Activated naive CD8-positive, alpha-beta T cell treated with anti-CD3 and anti-CD28 coated beads, Interleukin-2, amount 50 U/mL, for 24 hours (primary cell): Measurements from ENCODE around the gene DNAH8.

Experiments used
- ATAC-seq: fragments of 150-1000 bp; cut with Tn5 transposase; one replicate; pipeline ENCODE4 v1.10.0; 2021
- DNase-seq: peaks from one replicate; pipeline ENCODE4 v3.0.0; 2021
- H3K27ac Mint-ChIP-seq: one replicate; pipeline ENCODE4 v1.8.0; 2021; ENCODE audit warnings: mild to moderate bottlenecking, mixed read lengths
- H3K27me3 Mint-ChIP-seq: one replicate; pipeline ENCODE4 v1.8.0; 2021; ENCODE audit warnings: mixed read lengths
- H3K36me3 Mint-ChIP-seq: one replicate; pipeline ENCODE4 v1.8.0; 2021; ENCODE audit warnings: low read depth, mixed read lengths
- H3K4me1 Mint-ChIP-seq: one replicate; pipeline ENCODE4 v1.8.0; 2021; ENCODE audit warnings: mixed read lengths
- H3K4me3 Mint-ChIP-seq: one replicate; pipeline ENCODE4 v1.8.0; 2021; ENCODE audit warnings: mild to moderate bottlenecking, moderate library complexity, mixed read lengths
- H3K9me3 Mint-ChIP-seq: one replicate; pipeline ENCODE4 v1.8.0; 2021; ENCODE audit warnings: mixed read lengths

Gene DNAH8

GRCh38 chr6:38715016-38715689, at the start of gene DNAH8:
TSS of gene DNAH8 (plus strand) at chr6:38715311. CDS start at chr6:38722810, 7,499 bp downstream.
- peak; percentile 23 for DNase-seq
- H3K4me1 Mint-ChIP-seq: peaks cover 27% of the 10 kb centered on the region
- no peaks in the 10 kb centered on the region for H3K9me3 Mint-ChIP-seq
- H3K27me3 Mint-ChIP-seq: peaks cover 33% of the 10 kb centered on the region
- H3K36me3 Mint-ChIP-seq: no peaks in the 10 kb centered on the region
- peak; percentile 45 for ATAC-seq
- peak within 1 kb of the TSS; percentile 72 for H3K27ac Mint-ChIP-seq
- peak within 1 kb of the TSS; percentile 61 for H3K4me3 Mint-ChIP-seq

DNA sequence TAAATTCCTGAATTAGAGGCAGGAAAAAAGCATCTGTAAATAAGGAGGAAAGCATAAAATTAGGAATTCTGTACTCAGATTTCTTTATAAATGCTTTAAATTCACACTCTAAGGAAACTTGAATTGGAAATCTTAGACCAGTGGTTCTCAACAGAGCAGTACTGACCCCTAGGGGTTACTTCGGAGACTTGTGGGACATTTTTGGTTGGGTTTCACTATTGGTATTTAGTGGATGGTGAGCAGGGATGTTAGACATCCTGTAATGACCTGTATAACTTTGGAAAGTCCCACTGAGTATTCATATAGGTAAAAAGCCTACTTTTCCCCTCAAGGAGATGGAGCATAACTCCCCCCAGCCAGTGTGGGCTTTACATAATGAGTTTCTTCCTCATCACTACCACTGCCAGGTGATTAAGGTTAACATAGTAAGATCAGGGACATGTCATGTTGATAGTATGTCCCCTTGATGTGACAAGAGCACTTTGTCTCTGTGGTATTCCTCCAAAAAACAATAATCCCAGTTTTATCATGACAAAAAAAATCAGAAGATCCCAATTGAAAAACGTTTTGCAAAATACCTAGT, 43.1 kb upstream of the DNAH8 start:
- Mint-ChIP-seq H3K9me3 (peaks cover 3% of the 10 kb centered on the region), H3K4me3 (no peak overlapping the region), H3K36me3 (peaks cover 33% of the 10 kb centered on the region), H3K27ac (peak overlapping the region; percentile 72), H3K4me1 (peaks cover 39% of the 10 kb centered on the region), H3K27me3 (no peaks in the 10 kb centered on the region)
- peak; percentile 75 for ATAC-seq
- peak; percentile 11 for DNase-seq

- Mint-ChIP-seq H3K9me3 (peaks cover 3% of the 10 kb centered on the region), H3K27me3 (no peaks in the 10 kb centered on the region), H3K4me3 (no peak overlapping the region), H3K36me3 (peaks cover 38% of the 10 kb centered on the region), H3K4me1 (peaks cover 47% of the 10 kb centered on the region), H3K27ac (peak overlapping the region; percentile 75)
- DNase-seq (peak; percentile 27), ATAC-seq (peak; percentile 72)
These were observed 41.5 kb upstream of the DNAH8 start for GRCh38 chr6:38673397-38674165.

DNA sequence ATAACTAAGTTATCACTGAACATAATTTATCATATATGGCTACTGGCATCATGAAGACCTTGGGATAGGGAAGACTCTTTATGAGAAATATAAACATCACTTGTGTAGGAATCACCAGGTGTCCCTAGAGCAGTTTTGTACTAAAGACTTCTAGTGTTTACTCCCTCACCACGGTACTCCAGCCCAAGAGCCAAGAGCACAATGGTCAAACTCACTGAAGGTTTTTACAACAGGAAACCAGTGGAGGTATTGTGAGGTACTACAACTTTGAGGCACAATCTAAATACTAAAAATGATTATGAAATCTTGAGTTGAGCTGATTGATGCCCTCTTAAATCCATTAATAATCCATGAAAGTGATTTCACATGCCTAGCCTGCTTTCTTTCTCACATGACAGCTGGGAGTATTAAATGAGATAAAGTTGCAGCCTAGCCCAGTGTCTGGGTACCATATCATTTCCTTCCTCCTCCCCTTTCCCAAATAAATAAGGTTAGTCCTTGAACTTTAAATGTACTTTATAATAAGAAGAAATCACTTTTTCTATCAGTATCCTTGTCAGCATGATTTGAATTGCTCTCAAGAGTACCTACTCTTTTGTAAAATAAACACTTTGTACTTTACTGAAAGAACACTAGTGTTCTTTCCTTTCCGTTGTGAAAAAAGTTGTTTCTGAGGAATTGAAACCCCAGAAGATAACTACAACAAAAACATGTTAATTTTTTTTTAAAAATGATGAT, 38.7 kb upstream of the DNAH8 start:
- Mint-ChIP-seq H3K4me1 (peaks cover 47% of the 10 kb centered on the region), H3K27ac (peak overlapping the region; percentile 5), H3K4me3 (no peak overlapping the region), H3K36me3 (peaks cover 51% of the 10 kb centered on the region), H3K27me3 (no peaks in the 10 kb centered on the region), H3K9me3 (peaks cover 3% of the 10 kb centered on the region)
- DNase-seq (no peak), ATAC-seq (no peak)

DNA sequence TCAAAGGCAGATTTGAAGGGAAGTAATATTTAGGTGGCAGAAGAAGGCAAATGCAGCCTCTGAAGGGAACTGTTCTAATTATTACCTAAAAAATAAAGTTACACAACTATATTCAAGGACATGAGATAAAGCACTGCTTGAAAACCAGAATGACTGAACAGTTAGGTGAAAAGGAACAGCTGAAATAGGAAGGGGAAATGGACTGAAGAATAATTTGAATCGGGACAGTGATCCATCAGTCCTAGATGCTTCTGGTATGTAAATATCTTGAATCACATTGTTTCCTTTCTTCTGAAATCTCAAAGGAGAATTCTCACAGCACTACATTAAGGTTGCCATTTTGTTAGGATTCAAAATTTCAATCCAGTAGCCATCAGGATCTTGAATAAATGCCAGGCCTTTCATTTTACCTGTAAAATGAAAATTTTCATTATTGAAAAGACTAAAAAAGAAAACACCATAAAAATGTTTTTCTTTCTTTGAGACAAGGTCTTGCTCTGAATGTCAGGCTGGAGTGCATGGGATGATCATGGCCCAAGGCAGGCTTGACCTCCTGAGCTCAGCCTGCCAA, 38.1 kb upstream of the DNAH8 start:
- Mint-ChIP-seq H3K4me3 (no peak overlapping the region), H3K4me1 (peaks cover 45% of the 10 kb centered on the region), H3K27ac (peak overlapping the region; percentile 44), H3K36me3 (peaks cover 56% of the 10 kb centered on the region), H3K9me3 (peaks cover 3% of the 10 kb centered on the region), H3K27me3 (no peaks in the 10 kb centered on the region)
- DNase-seq (no peak), ATAC-seq (no peak)

- DNase-seq (no peak), ATAC-seq (no peak)
- Mint-ChIP-seq H3K4me3 (no peak overlapping the region), H3K9me3 (peaks cover 3% of the 10 kb centered on the region), H3K36me3 (peaks cover 65% of the 10 kb centered on the region), H3K4me1 (peaks cover 37% of the 10 kb centered on the region), H3K27ac (peak overlapping the region; percentile 54), H3K27me3 (no peaks in the 10 kb centered on the region)
These were observed 36.8 kb upstream of the DNAH8 start for GRCh38 chr6:38678178-38678760.

DNA sequence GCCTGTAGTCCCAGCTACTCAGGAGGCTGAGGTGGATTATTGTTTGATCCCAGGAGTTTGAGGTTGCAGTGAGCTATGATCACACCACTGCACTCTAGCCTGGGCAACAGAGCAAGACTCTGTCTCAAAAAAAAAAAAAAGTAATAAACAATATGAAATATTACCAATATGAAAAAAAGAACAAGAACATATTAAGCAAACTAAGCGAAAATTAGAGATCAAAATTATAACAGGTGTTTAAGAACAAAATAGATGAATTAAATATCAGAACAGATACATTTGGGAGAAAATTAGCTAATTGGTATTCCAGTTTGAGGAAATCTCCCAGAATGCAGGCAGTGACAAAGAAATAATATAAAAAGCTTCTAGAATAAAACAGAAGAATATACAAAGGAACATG, 35.4 kb upstream of the DNAH8 start:
- Mint-ChIP-seq H3K4me1 (peaks cover 23% of the 10 kb centered on the region), H3K27me3 (no peaks in the 10 kb centered on the region), H3K4me3 (no peak overlapping the region), H3K9me3 (no peaks in the 10 kb centered on the region), H3K27ac (no peak overlapping the region), H3K36me3 (peaks cover 60% of the 10 kb centered on the region)
- ATAC-seq (no peak), DNase-seq (no peak)

GRCh38 chr6:38681850-38682249, 33.3 kb upstream of the DNAH8 start:
- ATAC-seq (no peak), DNase-seq (no peak)
- no peak overlapping the region for H3K27ac Mint-ChIP-seq
- H3K4me3 Mint-ChIP-seq: no peak overlapping the region
- peaks cover 15% of the 10 kb centered on the region for H3K4me1 Mint-ChIP-seq
- no peaks in the 10 kb centered on the region for H3K9me3 Mint-ChIP-seq
- H3K36me3 Mint-ChIP-seq: peaks cover 49% of the 10 kb centered on the region
- H3K27me3 Mint-ChIP-seq: no peaks in the 10 kb centered on the region

- Mint-ChIP-seq H3K27ac (no peak overlapping the region), H3K27me3 (no peaks in the 10 kb centered on the region), H3K4me1 (peaks cover 15% of the 10 kb centered on the region), H3K4me3 (no peak overlapping the region), H3K9me3 (no peaks in the 10 kb centered on the region), H3K36me3 (peaks cover 45% of the 10 kb centered on the region)
- ATAC-seq (no peak), DNase-seq (no peak)
These were observed 30.9 kb upstream of the DNAH8 start for GRCh38 chr6:38684237-38684636.

GRCh38 chr6:38684904-38685303, 30.2 kb upstream of the DNAH8 start:
- H3K27me3 Mint-ChIP-seq: no peaks in the 10 kb centered on the region
- peaks cover 18% of the 10 kb centered on the region for H3K4me1 Mint-ChIP-seq
- peaks cover 43% of the 10 kb centered on the region for H3K36me3 Mint-ChIP-seq
- H3K9me3 Mint-ChIP-seq: no peaks in the 10 kb centered on the region
- no peak for DNase-seq
- H3K4me3 Mint-ChIP-seq: no peak overlapping the region
- no peak overlapping the region for H3K27ac Mint-ChIP-seq
- peak; percentile 54 for ATAC-seq

DNA sequence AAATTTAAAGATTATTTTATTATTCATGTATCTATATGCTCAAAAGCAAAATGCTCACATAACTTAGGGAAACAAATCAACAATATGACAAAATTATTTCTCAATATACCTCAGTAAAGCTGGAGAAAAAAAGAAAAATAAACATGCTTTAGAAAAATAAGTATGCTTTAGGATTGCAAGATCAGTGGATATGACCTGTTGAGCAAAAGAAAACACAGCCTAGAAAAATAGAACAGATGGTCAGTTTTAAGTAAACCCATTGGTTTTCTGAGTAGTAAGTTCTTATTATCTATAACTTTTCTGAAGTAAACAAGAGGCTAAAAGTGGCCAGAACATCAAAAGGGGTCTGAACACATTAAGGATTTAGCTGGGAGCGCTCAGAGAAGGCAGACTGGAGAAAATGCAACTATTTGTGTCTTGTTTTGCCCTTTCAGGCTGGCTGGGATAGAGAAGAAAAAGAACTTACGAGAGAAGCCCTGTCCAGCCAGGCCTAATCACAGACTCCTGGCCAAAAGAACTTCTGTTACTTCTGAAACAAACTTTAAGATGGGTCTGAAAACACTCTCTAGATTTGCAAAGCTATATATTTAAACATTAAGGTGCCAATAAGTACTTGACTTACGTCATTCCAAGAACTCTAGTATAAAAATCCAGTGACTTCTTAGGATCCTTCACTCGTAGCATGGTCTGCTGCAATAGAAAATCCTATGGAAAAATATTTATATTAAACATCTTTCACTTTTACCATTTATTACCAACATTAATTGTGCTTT, 28.7 kb upstream of the DNAH8 start:
- H3K4me1 Mint-ChIP-seq: peaks cover 20% of the 10 kb centered on the region
- no peak overlapping the region for H3K4me3 Mint-ChIP-seq
- ATAC-seq (no peak), DNase-seq (no peak)
- H3K27ac Mint-ChIP-seq: no peak overlapping the region
- no peaks in the 10 kb centered on the region for H3K27me3 Mint-ChIP-seq
- peaks cover 38% of the 10 kb centered on the region for H3K36me3 Mint-ChIP-seq
- H3K9me3 Mint-ChIP-seq: no peaks in the 10 kb centered on the region

DNA sequence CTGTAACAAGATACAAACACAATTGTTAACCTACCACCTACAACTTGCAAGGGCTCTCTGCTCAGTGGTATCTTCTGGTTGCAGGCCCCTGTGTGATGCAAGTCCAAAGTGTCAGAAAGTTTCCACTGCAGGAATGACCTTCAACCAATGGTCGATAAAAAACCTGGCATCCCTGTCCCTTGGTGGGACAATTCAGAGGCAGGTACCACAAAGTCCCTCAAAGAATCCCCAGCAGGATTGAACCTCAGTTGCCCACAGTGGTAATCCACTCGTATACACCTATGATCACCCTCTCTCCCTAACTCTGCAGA, 28.1 kb upstream of the DNAH8 start:
- H3K4me1 Mint-ChIP-seq: peaks cover 20% of the 10 kb centered on the region
- H3K4me3 Mint-ChIP-seq: no peak overlapping the region
- no peaks in the 10 kb centered on the region for H3K9me3 Mint-ChIP-seq
- H3K27me3 Mint-ChIP-seq: no peaks in the 10 kb centered on the region
- no peak overlapping the region for H3K27ac Mint-ChIP-seq
- DNase-seq (no peak), ATAC-seq (no peak)
- H3K36me3 Mint-ChIP-seq: peaks cover 37% of the 10 kb centered on the region

DNA sequence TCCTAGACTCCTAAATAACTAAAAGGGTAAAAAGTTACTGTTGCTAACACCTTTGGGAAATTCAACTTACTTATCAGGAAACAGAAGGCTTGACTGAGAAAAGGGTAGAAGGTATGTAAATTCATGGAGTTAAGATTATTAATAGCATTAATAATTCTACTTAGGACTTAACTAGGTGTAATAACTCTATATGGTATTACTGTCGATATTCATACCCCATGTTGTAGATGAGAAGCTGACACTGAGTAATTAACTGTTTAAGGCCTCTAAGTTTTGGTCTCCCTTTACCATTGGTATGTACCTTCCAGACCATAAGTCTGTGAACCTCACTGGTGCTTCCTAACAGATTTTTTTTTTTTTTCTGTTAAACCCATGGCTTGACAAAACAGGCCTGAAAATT, 27.6 kb upstream of the DNAH8 start:
- Mint-ChIP-seq H3K27me3 (no peaks in the 10 kb centered on the region), H3K9me3 (no peaks in the 10 kb centered on the region), H3K4me3 (no peak overlapping the region), H3K36me3 (peaks cover 35% of the 10 kb centered on the region), H3K4me1 (peaks cover 20% of the 10 kb centered on the region), H3K27ac (no peak overlapping the region)
- ATAC-seq (no peak), DNase-seq (no peak)
